ENCODE measurements around the gene TMEM200A.
"Not testable (repeated sequence)": the region's sequence is repeated elsewhere in the genome, so short reads cannot be mapped to it uniquely, and the experiment has no call there.

TMEM200A gene

GRCh38 chr6:130326496-130326895 is 39.3 kb upstream of the TMEM200A start:
- Histone ChIP-seq H3K9me3 (ENCODE audit: severe bottlenecking) (no peaks in the 10 kb centered on the region), H3K4me3 (ENCODE audit: severe bottlenecking) (no peak overlapping the region), H3K27ac (ENCODE audit: poor library complexity, severe bottlenecking) (no peak overlapping the region), H3K4me1 (ENCODE audit: insufficient read depth, poor library complexity, severe bottlenecking) (no peaks in the 10 kb centered on the region), H3K36me3 (ENCODE audit: low read depth) (no peaks in the 10 kb centered on the region), H3K27me3 (ENCODE audit: insufficient read depth, poor library complexity, severe bottlenecking) (no peaks in the 10 kb centered on the region)
- ATAC-seq (ENCODE audit: low read depth) (no peak), DNase-seq (ENCODE audit: low spot score) (no peak)
- no peak for TF ChIP-seq CTCF (IDR thresholded peaks at IDR 0.05; ENCODE audit: poor library complexity, severe bottlenecking)

GRCh38 chr6:130337534-130337933 is 28.3 kb upstream of the TMEM200A start:
- Histone ChIP-seq H3K27ac (ENCODE audit: poor library complexity, severe bottlenecking) (no peak overlapping the region), H3K9me3 (ENCODE audit: severe bottlenecking) (no peaks in the 10 kb centered on the region), H3K4me3 (ENCODE audit: severe bottlenecking) (no peak overlapping the region), H3K27me3 (ENCODE audit: insufficient read depth, poor library complexity, severe bottlenecking) (no peaks in the 10 kb centered on the region), H3K4me1 (ENCODE audit: insufficient read depth, poor library complexity, severe bottlenecking) (no peaks in the 10 kb centered on the region), H3K36me3 (ENCODE audit: low read depth) (no peaks in the 10 kb centered on the region)
- TF ChIP-seq CTCF (IDR thresholded peaks at IDR 0.05; ENCODE audit: poor library complexity, severe bottlenecking) = no peak
- DNase-seq (ENCODE audit: low spot score) (no peak), ATAC-seq (ENCODE audit: low read depth) (no peak)

- not testable (repeated sequence) for H3K27me3 ChIP-seq (ENCODE audit: insufficient read depth, poor library complexity, severe bottlenecking); DNase-seq (ENCODE audit: low spot score); H3K4me1 ChIP-seq (ENCODE audit: insufficient read depth, poor library complexity, severe bottlenecking); H3K4me3 ChIP-seq (ENCODE audit: severe bottlenecking); H3K9me3 ChIP-seq (ENCODE audit: severe bottlenecking); ATAC-seq (ENCODE audit: low read depth); H3K27ac ChIP-seq (ENCODE audit: poor library complexity, severe bottlenecking); H3K36me3 ChIP-seq (ENCODE audit: low read depth)
Observed at GRCh38 chr6:130346324-130346723, 19.5 kb upstream of the TMEM200A start.

- H3K9me3 ChIP-seq (ENCODE audit: severe bottlenecking) = no peaks in the 10 kb centered on the region
- DNase-seq (ENCODE audit: low spot score) (no peak), ATAC-seq (ENCODE audit: low read depth) (no peak)
- TF ChIP-seq CTCF (IDR thresholded peaks at IDR 0.05; ENCODE audit: poor library complexity, severe bottlenecking) = no peak
- H3K36me3 ChIP-seq (ENCODE audit: low read depth) = no peaks in the 10 kb centered on the region
- H3K27me3 ChIP-seq (ENCODE audit: insufficient read depth, poor library complexity, severe bottlenecking) = no peaks in the 10 kb centered on the region
- no peaks in the 10 kb centered on the region for H3K4me1 ChIP-seq (ENCODE audit: insufficient read depth, poor library complexity, severe bottlenecking)
- H3K27ac ChIP-seq (ENCODE audit: poor library complexity, severe bottlenecking) = no peak overlapping the region
- no peak overlapping the region for H3K4me3 ChIP-seq (ENCODE audit: severe bottlenecking)
Observed at GRCh38 chr6:130354322-130354721, 11.5 kb upstream of the TMEM200A start.

GRCh38 chr6:130355572-130355971 is 10.2 kb upstream of the TMEM200A start:
- H3K9me3 ChIP-seq (ENCODE audit: severe bottlenecking) = no peaks in the 10 kb centered on the region
- H3K4me3 ChIP-seq (ENCODE audit: severe bottlenecking) = no peak overlapping the region
- DNase-seq (ENCODE audit: low spot score) = no peak
- no peaks in the 10 kb centered on the region for H3K36me3 ChIP-seq (ENCODE audit: low read depth)
- no peaks in the 10 kb centered on the region for H3K4me1 ChIP-seq (ENCODE audit: insufficient read depth, poor library complexity, severe bottlenecking)
- no peak for ATAC-seq (ENCODE audit: low read depth)
- H3K27ac ChIP-seq (ENCODE audit: poor library complexity, severe bottlenecking) = no peak overlapping the region
- no peaks in the 10 kb centered on the region for H3K27me3 ChIP-seq (ENCODE audit: insufficient read depth, poor library complexity, severe bottlenecking)
- no peak for TF ChIP-seq CTCF (IDR thresholded peaks at IDR 0.05; ENCODE audit: poor library complexity, severe bottlenecking)
